Measurements from ENCODE around the gene SRGAP1.

DNA sequence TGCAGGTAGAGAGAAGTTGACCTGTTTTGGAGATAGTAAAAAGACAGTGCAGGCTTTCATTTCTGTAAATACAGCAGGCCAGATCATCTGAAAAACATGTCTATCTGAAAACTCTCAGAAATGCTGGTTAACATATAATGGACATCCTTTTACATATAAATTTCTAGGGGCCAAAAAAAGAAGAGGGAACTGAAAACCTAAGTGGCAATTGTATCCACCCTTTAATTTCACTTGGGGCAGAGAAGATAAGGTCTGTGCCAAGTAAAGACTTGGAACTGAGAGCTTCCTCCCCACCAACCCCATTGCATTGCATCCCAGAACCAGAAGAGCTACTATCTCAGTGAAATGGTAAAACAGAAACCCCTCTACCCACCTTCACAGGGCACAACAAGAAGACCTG is 141.0 kb downstream of the SRGAP1 start:
- TF ChIP-seq EP300 (IDR thresholded peaks at IDR 0.05) = no peak
- TF ChIP-seq POLR2A (IDR thresholded peaks at IDR 0.05) = no peak
- TF ChIP-seq, protein P1, sequence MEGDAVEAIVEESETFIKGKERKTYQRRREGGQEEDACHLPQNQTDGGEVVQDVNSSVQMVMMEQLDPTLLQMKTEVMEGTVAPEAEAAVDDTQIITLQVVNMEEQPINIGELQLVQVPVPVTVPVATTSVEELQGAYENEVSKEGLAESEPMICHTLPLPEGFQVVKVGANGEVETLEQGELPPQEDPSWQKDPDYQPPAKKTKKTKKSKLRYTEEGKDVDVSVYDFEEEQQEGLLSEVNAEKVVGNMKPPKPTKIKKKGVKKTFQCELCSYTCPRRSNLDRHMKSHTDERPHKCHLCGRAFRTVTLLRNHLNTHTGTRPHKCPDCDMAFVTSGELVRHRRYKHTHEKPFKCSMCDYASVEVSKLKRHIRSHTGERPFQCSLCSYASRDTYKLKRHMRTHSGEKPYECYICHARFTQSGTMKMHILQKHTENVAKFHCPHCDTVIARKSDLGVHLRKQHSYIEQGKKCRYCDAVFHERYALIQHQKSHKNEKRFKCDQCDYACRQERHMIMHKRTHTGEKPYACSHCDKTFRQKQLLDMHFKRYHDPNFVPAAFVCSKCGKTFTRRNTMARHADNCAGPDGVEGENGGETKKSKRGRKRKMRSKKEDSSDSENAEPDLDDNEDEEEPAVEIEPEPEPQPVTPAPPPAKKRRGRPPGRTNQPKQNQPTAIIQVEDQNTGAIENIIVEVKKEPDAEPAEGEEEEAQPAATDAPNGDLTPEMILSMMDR (IDR thresholded peaks at IDR 0.05) = no peak
- TF ChIP-seq POLR2AphosphoS5 (IDR thresholded peaks at IDR 0.05) = no peak

All from gastroesophageal sphincter (tissue), 3 donors.